ENCODE results near the gene SLC22A23.

DNA sequence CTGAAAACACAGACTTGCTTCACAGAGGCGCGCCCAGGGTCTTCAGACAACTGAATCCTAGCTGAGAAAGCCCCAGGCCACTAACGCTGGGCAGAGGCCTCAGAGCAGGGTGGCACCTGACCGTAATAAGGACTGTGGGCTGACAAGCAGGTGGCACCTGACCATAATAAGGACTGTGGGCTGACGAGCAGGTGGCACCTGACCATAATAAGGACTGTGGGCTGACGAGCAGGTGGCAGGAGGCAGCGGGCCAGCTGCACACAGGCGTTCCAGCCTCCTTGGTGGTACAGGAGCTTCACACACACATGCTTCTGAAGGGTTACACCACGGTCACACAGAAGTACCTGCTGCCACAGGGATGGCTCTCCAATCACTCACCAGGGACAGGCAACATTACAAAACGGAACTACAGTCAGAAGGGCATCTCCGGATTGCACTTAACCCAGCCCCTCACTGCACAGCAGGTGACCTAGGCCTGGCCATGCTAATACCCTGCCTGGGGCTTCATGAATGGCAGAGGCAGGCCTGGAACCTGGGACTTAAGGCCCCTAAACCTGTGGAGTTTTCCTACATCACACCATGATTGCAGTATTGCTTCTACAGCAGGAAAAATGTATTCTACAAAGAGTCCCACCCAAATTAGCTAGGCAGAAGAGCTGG lies 147.3 kb downstream of the SLC22A23 start:
- TF ChIP-seq CTCF (IDR thresholded peaks at IDR 0.05) (no peak), POLR2AphosphoS5 (IDR thresholded peaks at IDR 0.05) (no peak), POLR2A (IDR thresholded peaks at IDR 0.05) (no peak)

All from gastroesophageal sphincter (tissue), 3 donors.